ENCODE measurements around the gene DDX25. TPM values are rescaled to one million over a fixed set of nuclear protein-coding genes. Genes with fewer than 3 reads are reported as not detected.
"Not testable (repeated sequence)": the region's sequence is repeated elsewhere in the genome, so short reads cannot be mapped to it uniquely, and the experiment has no call there.

DDX25 gene
- total RNA-seq: 0.29 TPM

DNA sequence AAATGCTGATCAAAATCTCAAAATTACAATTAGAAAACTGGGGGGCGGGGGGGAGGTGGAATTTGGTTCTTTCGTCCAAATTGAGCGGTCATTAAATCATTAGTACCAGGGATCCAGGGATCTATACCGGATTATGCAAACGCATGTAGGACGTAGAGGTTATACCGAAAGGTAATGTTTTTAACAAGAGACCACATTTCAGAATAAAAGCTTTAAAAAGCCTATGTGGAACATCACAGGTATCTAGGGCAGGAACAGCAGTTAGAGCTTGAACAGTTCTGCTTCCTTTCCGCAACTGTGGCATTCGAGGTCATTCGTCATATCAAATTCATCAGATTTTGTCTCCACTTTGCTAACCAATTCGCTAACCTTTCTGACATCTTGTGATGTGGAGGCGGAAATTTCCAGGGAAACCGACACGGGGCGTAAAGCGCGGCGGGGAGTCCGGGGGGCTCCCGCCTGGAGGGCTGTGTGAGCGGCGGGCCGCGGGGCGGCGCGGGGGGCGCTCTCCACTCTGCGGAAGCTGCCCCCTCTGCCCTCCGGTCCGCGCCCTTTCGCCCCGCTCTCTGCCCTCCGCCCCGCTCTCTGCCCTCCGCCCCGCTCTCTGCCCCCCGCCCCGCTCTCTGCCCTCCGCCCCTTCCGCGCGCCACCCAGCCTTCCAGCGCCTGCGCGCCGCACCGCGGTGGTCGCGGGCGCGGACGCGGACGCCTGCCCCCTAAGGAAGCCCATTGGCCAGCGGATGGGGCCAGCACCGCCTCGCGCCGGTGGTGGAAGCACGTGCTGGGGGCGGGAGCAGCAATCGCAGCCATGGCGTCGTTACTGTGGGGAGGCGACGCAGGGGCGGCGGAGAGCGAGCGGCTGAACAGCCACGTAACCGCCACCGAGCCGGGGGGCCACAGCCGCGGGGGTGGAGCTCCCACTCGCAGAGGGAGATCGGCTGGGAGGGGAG lies at the start of gene DDX25:
TSS of gene DDX25 (plus strand) at position 798 of the 949 bp plus-strand sequence. CDS start at position 808, 10 bp downstream.
- DNase-seq (ENCODE audit: low spot score): no peak

DNA sequence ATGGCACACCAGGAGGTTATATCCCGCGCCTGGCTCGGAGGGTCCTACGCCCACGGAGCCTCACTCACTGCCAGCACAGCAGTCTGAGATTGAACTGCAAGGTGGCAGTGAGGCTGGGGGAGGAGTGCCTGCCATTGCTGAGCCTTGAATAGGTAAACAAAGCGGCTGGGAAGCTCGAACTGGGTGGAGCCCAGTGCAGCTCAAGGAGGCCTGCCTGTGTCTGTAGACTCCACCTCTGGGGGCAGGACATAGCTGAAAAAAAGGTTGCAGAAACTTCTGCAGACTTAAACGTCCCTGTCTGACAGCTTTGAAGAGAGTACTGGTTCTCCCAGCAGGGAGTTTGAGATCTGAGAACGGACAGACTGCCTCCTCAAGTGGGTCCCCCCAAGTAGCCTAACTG lies 46.6 kb upstream of the DDX25 start:
- not testable (repeated sequence) for DNase-seq (ENCODE audit: low spot score)

- not testable (repeated sequence) for DNase-seq (ENCODE audit: low spot score)
Observed at GRCh38 chr11:125862786-125863185, 41.5 kb upstream of the DDX25 start.

DNA sequence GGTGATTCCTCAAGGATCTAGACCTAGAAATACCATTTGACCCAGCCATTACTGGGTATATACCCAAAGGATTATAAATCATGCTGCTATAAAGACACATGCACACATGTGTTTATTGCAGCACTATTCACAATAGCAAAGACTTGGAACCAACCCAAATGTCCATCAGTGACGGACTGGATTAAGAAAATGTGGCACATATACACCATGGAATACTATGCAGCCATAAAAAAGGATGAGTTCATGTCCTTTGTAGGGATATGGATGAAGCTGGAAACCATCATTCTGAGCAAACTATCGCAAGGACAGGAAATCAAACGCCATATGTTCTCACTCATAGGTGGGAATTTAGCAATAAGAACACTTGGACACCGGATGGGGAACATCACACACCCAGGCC lies 39.0 kb upstream of the DDX25 start:
- not testable (repeated sequence) for DNase-seq (ENCODE audit: low spot score)

GRCh38 chr11:125869521-125869920 lies 34.8 kb upstream of the DDX25 start:
- DNase-seq (ENCODE audit: low spot score): no peak

DNA sequence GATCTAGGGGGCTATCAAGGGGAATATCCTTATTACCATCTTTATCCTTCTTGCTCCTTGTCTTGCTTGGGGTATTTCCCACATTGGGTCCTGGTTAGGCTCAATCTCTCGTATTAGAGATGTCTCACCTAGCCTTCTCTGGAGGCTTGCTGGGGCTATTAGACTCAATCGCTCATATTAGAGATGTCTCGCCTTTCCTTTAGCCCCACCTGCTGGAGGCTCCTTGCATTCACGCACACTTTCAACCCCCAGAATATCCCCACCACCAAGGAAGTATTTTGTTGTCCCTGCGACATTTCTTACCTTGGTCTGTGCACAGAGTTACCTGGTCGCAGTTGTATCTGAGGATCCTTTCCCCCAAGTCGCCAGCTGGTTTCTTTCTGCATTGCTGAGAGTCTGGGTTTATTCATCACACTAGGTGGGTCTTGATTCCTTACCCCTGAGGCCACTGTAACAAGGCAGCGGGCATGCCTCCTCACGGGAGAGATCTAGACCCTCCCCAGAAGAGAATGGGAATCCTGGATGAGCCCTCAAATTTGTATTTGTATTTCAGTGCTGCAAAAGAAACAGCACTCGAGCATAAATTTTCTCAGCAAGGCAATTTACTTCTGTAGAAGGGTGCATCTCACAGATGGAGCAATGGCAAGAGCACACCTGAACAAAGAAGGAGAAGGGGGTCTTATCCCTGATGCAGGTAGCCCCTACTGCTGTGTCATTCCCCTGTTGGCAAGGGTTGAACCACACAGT lies 32.7 kb upstream of the DDX25 start:
- no peak for DNase-seq (ENCODE audit: low spot score)

GRCh38 chr11:125872138-125872491 lies 32.2 kb upstream of the DDX25 start:
- DNase-seq (ENCODE audit: low spot score): no peak

- DNase-seq (ENCODE audit: low spot score): no peak
Observed at GRCh38 chr11:125873881-125874555, 30.3 kb upstream of the DDX25 start.

DNA sequence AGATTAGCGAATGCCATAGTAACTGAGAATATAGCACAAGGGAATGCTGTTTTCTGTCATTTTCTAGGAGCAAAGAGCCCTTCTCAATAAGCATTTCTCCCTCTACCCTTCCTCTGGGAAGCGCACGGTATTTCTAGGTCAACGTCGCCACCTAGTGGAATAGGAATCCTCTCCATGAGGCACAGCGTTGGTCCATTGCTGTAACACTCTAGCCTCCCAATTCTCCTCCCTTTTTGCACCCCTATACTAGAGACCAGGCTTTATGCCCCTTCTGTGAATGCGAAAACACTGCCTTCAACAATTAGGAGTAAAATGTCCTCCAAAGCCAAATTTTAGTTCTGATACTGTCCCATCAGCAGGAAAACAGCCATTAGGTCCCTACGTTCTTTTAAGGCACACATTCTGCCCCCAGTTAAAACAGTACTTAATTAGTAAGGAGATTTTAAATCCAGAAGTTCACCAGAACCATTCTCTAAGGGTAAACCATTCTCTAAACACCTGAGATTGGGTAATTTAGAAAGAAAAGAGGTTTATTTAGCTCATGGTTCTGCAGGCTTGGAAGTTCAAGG lies 29.7 kb upstream of the DDX25 start:
- DNase-seq (ENCODE audit: low spot score): peak; percentile 64

- no peak for DNase-seq (ENCODE audit: low spot score)
Observed at GRCh38 chr11:125881291-125881690, 23.0 kb upstream of the DDX25 start.

DNA sequence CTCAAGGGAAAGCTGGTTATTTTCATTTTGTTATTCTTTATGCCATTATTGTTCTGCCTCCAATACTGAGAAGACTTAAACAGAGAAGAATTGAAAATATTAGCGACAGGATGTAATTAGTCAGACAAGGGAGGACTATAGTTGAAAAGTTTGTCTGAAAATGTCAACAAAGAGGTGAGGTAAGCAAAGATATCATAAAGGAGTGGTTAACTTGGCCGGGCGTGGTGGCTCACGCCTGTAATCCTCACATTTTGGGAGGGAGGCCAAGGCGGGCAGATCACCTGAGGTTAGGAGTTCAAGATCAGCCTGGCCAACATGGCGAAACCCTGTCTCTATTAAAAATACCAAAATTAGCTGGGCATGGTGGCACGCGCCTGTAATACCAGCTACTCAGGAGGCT lies 20.9 kb upstream of the DDX25 start:
- no peak for DNase-seq (ENCODE audit: low spot score)

GRCh38 chr11:125886997-125887372 lies 17.3 kb upstream of the DDX25 start:
- DNase-seq (ENCODE audit: low spot score): peak; percentile 31

- DNase-seq (ENCODE audit: low spot score): peak; percentile 96
Observed at GRCh38 chr11:125887373-125888324, 16.7 kb upstream of the DDX25 start, which contains the start of gene HYLS1. HYLS1 (plus strand) TSS chr11:125887668; CDS start chr11:125899369, 11,701 bp downstream.

GRCh38 chr11:125890447-125891100 lies 13.7 kb upstream of the DDX25 start:
- DNase-seq (ENCODE audit: low spot score): no peak

GRCh38 chr11:125892071-125892470 lies 12.2 kb upstream of the DDX25 start:
- DNase-seq (ENCODE audit: low spot score): no peak

DNA sequence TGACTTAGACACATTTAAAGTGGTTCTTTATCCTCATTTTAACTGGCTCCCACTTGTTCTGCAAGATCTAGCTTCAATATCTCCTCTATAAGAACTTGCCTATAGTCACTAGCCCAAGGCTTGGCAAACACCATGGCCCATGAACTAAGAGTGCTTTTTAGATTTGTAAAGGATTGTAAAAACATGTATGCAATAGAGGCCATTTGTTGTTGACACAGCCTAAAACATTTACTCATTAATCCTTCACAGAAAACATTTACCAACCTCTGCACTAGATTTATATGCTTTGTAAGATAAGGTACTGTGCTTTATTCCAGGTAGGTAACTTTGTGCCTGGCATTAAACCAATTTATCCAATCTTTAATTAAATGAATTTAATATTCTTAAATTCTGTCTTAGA lies 11.3 kb upstream of the DDX25 start:
- DNase-seq (ENCODE audit: low spot score): no peak

- no peak for DNase-seq (ENCODE audit: low spot score)
Observed at GRCh38 chr11:125901872-125902271, 2.4 kb upstream of the DDX25 start.

DNA sequence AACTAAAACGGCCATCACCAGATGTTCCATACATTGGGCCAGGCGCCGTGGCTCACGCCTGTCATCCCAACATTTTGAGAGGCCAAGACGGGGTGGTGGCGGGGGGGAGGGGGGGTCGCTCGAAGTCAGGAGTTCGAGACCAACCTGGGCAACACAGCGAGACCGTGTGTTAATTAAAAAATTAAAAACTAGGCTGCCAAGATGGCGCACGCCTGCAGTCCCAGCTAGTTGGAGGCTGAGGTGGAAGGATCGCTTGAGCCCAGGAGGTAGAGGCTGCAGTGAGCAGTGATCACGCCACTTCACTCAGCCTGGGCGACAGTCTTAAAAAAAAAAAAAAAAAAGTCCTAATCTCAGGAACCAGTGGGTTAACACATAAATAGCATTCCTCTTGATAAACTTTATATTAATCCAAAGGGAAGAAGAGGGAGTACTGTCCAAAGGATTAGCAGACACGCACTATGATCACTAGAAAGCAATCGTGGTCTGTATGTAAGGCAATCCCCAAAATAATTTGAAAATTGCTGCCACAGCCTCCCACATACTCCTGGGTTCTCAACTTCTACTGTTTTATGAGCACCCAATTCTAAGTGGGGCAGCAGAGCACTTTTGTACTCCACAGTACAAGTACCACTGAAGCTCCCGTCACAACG lies 1.9 kb upstream of the DDX25 start:
- no peak for DNase-seq (ENCODE audit: low spot score)

GRCh38 chr11:125902927-125903710 lies 1.2 kb upstream of the DDX25 start, which contains the start of gene PUS3:
PUS3 (minus strand) TSS chr11:125903206; CDS start chr11:125896284, 6,922 bp downstream.
- DNase-seq (ENCODE audit: low spot score): peak; percentile 89

Data from mucosa of gallbladder (tissue), 1 donor.